ENCODE results near the gene CNR1.

- TF ChIP-seq CTCF (conservative IDR thresholded peaks at IDR 0.05 in 1 of 2, IDR thresholded peaks at IDR 0.05 in 1 of 2; ENCODE audit: extremely low read depth in 1 of 2, insufficient read depth in 1 of 2, low read depth in 1 of 2, low read length in 2 of 2) (no peak), EZH2 (IDR thresholded peaks at IDR 0.05; ENCODE audit: borderline replicate concordance, low read length) (no peak)
Measured at GRCh38 chr6:88119769-88120168, 46.4 kb downstream of the CNR1 start.

Measured in mammary epithelial cell (primary cell).